HG03159 (cell line): ENCODE results near the gene SWAP70.

Source experiments
- ATAC-seq: cut with Tn5 transposase; IDR thresholded peaks from one replicate; pipeline ENCODE4 v1.9.1; 2021; ENCODE audit warnings: mild to moderate bottlenecking, moderate library complexity; ENCODE audit not compliant: unreplicated experiment

Gene SWAP70

DNA sequence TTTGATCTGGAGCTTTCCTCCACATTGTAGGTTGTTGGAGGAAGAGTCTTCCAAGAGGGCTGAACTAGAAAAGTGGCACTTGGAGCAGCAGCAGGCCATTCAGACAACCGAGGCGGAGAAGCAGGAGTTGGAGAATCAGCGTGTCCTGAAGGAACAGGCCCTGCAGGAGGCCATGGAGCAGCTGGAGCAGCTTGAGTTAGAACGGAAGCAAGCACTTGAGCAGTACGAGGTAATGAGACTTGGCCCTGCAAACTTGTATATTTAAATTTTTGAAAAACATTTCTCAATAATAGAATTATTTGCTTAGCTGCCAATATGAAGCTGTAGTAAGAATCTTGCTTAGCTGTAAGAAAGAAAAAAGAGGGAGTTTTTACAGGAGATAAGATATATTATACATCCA, 84.0 kb downstream of the SWAP70 start:
- ATAC-seq, result no peak

DNA sequence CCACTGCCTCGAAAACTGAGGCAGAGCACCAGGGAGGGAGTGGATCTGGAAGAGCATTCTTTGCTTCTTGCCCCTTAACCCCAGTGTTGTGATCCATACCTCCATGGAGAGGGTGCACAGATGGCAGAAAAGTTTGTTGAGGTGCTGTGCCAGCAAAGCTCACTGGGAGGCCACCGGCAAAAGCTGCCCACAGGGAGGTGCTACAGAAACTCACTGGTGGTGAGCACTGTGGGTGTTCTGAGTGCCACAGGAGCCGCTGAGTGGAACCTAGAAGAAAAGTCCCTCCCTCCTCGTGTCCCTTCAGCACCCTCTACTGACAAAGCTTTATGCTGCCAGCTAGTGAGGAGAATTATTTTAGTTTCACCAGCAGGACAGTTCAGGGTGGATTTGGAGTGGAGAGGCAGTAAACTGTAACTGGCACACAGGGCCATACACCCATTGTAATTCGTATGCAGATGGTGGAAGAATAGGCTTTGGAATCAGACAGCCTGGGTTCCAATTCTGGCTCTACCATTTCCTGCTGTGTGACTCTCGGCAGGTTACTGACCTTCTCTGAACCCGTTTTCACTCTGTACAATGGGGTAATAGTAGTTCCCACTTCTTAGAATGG, 84.6 kb downstream of the SWAP70 start:
- peak; percentile 49 for ATAC-seq

DNA sequence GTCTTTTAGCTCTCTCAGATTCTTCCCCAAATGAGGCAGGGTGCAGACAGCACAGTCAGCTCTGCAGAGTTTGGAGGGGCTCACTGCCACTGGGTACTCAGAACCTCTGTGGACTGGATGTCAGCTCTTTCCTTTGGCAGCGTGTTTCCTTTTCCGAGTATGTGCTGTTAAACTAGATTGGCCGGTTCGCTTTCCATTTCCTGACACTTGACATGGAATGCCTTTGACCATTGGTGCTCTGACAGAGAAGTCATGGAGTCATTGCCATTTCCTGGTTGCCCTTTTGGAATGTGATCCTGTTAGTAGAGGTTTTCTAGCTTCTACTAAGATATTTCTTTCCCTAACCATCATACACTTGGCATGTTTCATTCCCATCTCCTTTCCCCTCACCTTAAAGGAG, 86.7 kb downstream of the SWAP70 start:
- no peak for ATAC-seq

DNA sequence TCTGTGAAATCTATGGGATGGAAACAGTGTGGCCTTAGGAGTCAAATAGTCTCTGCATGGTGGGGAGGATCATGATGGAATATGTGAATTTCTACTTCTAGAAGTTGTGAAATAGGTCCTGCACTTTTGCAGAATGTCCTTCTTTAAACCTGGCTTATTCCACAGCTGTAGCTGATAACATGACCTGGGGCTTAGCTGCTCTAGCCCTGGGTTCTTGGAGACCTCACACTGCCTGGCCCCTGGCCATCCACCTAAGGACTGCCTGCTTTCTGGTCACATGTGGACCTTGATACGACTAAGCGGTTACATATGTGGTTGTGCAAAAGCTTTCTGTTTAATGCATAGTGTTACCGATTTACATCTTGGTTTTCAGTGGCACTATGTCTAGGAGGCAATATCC, 88.2 kb downstream of the SWAP70 start:
- ATAC-seq, result no peak

DNA sequence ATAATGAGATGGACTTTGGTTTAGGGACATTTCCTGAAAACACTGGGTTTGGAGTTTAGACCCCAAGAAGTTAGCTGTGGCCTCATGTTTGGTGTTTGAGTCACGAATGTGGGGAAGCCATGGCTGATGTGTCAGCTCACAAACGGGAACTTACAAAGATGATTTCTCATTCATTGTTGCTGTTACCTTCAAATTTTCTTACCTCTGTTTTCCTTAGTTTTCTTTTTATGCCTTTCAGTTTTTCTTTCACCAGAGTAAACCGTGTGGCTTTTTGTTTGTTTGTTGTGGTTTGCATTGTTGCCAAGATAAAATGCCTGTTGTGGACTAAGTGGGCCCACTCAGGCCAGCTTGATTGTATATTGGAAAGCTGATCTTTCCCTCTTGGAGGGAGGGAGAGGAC, 89.1 kb downstream of the SWAP70 start:
- ATAC-seq, result no peak

DNA sequence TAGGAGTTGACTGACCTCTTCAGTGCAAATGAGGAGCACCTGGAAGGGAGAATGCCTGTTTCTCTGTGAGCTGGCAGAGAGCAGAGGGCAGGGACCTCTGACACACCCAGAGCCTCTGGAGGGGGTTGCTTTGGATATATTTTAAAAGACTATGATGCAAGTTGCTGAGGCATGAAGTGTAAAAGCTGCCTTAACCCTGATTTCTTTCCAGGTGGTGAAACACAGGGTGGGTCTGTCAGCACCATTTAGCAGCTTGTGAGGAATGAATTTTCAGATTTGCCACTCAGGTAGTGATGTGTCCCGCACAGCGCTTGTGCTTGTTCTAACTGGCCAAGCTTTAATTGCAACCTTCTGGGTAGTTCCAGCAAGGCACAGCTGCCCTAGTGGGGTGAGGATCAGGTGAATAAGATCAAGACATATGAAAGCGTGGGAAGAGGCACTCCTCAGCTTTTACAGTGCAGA, 90.2 kb downstream of the SWAP70 start:
- ATAC-seq, result no peak

DNA sequence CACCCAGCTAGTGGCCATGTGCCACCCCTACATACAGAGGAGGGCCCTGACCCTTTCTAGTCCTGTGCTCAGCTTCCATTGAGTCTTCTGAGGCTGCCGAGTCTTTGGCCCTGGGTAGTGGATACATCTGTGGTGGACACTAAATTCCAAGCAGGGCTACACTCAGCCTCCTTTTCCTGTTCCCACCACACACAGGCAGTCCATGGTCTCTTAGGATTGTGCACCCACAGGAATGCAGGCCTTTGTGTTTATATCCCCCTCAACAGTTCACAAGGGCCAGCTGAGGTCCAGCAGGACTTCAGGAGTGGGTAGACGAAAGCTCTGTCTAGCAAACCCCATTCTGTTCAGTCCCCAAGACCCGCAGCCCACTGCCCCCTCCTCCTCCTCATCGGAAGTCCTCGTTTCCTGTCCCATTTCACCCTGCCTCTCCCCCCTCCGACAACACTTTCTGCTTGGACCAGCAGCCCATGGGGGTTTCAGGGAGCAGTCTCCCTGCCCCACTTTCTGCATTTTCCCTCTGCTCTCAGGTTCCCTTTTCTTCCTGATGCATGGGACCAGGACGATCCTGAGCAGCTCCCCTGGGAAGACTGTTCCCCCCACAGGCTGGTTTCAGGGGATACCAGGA, 91.8 kb downstream of the SWAP70 start:
- ATAC-seq, result no peak

DNA sequence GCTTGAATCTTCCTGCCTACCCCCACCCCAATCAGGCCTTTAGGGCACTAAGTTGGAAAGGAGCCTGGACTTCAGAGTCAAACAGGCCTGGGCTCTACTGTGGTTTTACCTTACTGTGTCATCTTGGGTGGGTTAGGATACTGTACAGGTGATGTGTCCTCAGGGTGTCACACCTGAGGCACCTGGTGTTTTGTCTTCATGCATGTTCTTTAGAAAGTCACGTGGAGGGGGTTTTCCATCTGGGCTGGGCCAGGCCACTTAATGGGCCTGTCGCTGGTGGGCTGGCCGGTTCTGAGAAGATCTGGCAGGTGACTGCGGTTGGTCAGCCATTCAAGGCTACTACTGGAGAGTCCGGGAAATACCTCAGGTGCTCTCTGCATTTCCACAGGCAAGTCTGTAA, 92.6 kb downstream of the SWAP70 start:
- ATAC-seq, result no peak

DNA sequence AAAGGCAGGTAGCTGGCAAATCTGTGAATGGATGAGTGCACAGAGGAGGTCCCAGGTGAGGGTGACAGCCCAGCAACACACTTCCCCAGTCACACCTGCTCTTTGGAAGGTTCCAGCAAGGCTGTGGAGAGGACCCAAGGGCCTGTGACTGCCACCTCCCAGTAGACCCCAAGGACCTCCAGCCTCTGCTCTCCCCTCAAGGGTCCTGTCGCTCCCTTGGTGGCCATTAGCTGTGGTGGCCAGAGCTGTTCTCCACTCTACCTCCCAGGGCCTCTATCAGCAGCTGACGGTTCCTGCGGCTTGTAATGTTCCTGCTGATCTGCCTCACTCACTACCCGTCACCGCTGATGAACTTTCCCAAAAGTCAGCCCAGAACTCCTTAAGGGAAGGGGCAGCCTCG, 93.0 kb downstream of the SWAP70 start:
- no peak for ATAC-seq

DNA sequence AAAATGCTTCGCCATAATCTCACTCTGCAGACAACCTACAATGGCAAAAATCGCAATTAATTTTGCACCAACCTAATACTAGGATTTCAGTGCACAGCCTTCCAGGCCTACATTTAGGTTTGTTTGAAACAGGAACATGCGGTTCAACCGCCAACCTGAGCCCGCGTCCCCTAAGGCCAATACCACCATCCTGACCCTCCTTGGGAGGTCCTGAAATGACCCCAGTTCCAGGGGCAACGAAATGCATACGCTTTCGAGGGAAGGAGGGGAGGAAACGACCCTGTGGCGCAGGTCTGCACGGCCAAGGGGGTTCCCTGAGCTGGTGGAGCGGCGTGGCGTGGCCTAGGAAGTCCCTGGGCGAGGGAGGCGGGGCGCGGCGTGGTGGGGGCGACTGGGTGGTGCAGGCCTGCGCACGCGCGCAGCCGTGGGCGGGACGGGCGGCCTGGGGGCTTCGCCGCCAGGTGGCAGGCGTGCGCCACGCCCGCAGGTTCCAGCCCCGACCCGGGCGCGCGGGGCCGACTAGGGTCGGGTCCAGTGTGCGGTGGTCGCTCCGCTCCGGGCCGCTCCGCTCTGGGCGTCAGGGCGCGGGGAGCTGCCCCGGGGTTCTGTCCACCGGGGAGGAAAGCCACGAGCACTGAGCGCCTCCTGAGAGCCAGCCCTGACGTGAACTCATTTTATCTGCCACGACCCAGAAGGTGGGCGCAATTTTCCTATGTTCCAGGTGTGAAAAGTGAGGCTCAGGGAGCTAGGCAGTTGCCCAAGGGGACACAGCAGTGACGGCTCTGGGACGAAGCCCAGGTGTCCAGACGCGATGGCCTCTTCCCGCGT, 94.1 kb downstream of the SWAP70 start:
- ATAC-seq, result peak; percentile 61

DNA sequence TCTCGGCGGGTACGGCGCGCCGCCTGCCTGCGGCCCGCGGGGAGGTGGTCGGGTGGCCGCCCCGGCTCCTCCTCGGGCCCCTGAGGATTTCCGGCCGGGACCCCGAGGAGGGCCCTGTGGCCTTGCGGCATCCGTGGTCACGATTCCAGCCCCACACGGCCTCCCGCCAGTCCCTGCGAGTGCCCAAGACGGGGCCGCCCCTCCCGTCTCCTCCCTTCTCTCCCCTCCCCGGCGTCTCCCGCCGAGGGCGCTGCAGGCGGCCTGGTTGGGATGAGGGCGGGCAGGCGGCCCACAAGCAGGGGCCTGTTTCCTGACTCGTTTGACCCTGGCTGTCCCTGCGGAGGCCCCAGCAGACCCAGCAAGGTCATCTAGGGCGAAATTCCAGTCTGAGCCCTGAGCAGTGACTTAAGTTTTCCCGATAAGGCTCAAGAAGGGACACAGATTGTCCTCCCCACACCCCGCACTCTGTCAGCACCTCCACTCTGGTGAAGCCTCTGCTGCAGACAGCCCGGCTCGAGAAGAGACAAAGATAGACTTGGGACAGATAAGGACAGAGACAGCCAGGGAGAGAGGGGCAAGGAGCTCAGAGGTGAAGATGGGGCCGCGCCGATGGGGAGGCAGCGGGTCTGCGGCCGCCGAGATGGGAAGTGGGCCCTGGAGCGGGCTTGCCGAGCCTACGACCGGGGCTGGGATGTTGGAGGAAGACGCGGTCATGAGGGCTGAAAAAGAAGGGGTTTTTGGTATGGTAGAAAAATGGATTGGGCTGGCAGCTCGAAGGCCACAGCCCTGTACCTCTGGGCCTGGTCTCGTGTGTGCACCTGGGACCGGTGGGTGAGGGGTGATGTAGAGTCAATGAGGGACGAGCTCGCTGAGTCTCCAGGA, 95.0 kb downstream of the SWAP70 start:
- peak; percentile 17 for ATAC-seq

DNA sequence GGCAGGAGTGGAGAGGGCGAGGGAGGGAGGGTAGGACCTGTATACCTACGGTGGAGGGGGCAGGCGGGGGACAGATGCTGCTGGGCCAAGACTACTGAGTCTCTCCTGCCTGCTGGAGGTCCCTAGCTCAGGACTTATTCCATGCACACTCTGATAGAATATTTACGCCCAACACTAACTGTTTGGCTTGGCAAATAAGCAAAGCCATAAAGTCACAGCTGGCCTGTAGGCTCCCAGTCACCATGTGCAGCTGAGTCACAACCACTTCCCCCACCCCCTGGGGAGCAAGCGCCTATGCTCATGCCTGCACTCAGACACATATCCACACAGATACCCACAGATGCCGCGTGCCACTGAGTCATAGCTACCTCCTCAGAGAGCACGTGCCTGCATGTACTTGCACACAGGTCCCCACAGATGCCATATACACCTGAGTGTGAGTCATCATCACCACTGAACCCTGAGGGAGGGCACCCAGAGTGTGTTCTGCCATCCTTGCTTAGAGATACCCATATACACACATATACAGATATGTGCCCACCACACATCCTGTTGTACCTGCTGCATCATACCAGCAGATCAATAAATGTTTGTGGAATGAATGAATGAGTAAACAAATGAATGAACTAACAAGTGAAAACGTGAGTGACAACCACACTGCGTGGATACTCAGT, 95.8 kb downstream of the SWAP70 start:
- ATAC-seq, result peak; percentile 46

DNA sequence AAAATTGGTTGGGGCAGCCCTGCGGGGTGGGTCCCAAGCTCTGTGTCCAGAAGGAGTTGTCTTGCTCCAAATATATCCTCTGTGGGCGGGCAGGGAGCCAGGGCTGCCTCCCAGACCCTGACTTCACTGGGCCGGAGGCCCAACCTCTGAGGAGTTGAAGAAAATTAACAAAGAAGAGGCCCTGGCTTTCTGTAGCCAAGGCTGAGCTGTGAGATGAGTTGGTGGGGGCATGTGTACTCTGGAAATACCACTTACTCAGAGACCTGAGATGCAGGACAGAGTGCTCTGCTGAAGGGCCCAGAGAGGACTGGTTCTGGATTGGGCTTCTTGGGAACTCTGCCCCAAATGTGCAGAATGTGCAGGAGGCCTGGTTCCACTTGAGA, 96.3 kb downstream of the SWAP70 start:
- no peak for ATAC-seq

DNA sequence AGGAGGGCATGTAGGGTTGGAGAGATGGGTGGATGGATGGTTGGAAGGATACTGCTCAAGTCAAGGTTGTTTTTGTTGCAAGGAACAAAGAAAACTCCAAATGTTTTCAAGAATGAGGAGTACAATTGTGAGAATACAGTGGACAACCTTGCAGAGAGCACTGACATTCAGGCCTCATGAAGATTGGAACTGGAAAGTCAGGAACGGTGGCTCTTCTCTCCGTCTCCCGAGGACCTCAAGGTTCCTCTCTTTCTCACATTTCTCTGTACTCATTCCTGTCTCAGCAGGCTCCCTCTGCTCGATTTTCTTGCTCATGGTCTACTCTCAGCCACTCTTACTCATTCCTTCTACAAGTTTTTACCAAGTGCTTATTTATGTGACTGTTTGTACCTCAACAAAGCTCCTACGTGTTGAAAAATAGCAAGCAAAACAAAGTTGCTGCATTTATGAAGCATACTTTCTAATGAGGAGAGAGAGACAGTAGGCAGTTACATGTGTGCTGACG, 97.6 kb downstream of the SWAP70 start:
- ATAC-seq, result no peak

DNA sequence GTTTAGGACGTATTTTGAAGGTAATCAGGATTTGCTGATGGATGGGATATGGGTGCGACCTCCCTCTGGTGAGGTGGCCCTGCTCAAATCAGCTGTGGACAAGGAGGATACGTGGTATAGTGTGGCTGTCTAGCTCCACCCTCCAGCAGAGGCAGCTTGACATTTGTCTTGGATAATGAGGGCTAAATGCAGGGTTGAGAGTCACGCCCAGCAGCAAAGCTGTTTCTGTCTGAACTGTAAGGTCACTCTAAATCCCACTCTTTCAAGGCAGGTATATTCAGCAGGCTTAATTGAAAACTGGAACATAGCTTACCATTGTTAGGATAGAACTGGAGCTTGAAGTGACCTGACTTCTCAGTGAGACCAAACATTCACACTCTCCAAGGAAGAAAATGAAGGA, 98.7 kb downstream of the SWAP70 start:
- no peak for ATAC-seq

DNA sequence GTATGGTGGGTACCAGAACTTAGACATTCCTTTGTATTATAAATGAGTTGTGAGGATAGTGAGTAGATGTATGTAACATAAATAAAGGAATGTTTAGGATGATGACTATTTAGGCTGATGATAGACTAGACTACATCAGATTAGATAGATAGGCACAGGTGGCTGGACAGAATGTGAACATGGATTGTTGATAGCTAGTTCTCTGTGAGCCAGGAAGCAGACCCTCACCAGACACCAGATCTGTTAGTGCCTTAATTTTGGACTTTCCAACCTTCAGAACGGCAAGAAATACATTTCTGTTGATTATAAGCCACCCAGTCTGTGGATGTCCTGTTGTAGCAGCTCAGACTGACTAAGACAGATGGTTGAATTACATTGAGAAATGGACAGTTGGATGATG, 99.4 kb downstream of the SWAP70 start:
- no peak for ATAC-seq

DNA sequence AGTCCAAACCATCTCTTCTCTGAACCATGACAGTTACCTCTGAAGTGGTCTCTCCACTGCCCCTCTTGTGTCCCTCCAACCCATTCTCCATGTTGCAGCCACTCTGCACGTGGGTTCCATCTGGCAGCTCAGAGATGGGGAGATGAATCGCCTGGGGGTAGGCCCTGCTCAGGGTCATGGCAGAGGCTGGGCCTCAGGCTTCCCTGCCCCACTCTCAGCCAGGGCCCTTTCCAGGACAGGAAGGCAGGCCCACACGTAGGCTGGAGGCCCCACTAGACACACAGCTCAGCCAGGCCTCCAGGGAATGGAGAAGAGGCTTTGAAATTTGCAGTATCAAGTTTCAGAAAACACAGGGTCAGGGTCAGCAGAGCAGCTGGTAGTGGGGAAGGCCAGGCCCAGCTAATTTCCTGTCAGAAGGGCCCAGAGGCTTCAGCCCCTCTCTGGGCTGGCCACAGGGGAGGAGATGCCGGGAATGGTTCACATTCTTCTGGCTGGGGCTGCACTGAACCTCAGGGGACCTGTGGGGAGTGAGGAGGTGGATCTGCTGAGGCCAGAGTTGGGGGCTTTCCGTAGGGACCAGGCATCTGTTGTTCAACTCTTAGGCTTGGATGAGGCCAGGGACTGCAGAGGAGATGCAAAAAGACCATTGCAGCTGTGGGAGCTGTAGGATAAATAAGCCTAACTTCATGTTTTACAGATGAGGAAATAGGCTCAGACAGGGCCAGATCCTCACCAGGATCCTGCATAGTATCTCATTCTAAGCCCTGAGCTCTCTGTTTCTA, 101.6 kb downstream of the SWAP70 start:
- ATAC-seq, result no peak

DNA sequence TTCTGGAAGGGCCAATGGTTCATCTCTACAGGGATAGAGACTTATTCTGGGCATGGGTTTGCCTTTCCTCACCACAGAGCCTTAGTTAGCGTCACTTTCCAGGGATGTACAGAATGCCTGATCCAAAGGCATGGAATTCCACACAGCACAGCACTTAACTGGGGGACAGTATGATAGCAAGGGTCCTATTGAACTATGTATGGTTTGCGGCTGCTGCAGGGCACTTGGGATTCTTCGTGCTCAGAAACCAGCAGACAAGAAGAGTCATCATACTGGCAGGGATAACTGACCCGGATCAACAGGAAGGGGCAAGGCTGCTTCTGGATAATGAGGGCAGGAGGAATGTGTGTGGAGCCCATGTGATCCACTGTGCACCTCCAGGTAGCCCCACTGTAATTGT, 105.7 kb downstream of the SWAP70 start:
- ATAC-seq, result no peak

DNA sequence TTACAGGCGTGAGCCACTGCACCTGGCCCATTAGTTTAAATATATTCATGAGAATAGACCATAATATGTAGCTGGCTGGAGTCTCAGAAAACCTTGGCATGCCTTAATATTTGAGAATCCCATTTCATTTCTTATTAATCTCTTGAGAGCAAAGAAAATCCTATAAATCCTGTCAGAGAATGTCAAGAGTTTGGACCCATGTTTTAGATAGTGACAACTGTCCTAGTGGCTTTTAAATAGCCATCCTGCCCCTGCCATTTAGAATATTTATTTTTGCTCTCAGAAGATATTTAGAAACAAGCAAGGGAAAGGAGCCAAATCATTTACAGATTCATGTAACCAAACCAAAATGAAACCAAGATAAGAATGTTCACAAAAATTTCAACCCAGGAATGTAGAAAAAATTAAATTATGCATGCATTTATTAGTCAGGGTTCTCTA, 107.2 kb downstream of the SWAP70 start:
- no peak for ATAC-seq

DNA sequence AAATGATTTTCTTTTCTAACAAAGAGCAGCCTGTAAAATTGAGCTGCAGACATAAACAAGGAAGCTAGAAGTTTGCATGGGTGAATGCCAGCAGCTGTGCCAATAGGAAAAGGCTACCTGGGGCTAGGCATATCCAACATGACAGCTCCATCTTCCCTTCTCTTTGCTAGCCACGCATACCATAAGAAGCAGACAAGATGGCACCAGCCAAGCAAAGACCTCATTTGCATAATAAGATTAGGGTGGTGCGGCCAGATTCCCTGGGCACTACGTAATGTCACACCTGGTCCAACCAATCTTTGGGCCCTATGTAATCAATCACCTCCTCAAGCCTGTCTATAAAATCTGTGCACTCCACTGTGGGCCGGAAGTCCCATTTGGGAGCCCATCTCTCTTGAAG, 108.3 kb downstream of the SWAP70 start:
- ATAC-seq, result no peak
